ENCODE results near the gene RER1.
A peak's percentile ranks its signal among the peaks of the same experiment; 100 is the strongest.

Gene RER1

GRCh38 chr1:2408859-2409276 lies 17.2 kb downstream of the RER1 start:
- DNase-seq: no peak

DNA sequence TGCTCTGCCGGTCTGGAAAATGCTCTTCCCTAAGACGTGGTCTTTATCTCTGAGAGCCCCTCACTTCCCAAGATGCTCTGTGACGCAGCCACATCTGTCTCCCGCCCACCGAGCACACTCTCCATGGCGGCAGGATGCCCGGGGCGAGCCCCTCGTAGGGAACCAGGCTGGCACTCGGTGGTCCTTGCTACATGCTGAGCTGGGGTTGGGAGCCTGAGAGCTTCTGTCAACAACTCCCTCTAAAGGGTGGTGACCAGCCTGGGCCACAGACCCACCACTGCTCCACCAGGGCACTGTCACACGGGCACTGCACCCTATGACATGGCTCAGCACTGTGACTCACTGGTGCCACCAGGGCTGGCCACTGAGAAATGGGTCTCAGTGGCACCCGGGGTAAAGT lies 18.1 kb downstream of the RER1 start:
- no peak for DNase-seq

DNA sequence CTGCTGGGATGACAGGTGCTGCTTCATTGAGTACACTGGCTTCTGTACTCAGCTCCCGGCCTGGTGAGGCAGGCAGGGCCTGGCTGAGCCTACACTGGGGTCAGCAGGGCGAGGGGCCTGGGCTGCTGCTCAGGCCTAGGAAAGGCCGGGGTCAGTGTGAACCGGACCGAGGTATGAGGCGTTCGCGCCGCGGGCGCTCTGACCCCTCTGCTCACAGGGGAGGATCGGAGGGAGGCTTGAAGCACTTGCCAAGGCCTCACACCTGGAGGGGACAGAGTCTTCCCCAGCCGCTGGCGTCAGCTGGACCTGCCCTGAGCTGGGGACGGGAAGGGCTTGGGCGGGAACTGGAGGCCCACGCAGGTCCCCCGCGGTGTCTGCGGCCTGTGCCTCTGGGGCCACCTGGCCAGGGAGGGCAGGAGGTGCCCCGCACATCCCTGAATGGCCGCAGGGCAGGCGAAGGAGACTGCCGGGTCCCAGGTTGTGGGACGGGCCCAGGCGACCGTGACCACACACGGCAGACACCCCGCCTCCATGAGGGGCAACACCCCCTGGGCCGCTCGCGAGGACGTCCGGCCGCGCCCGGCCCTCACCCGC lies 20.3 kb downstream of the RER1 start:
- DNase-seq: peak; percentile 37

DNA sequence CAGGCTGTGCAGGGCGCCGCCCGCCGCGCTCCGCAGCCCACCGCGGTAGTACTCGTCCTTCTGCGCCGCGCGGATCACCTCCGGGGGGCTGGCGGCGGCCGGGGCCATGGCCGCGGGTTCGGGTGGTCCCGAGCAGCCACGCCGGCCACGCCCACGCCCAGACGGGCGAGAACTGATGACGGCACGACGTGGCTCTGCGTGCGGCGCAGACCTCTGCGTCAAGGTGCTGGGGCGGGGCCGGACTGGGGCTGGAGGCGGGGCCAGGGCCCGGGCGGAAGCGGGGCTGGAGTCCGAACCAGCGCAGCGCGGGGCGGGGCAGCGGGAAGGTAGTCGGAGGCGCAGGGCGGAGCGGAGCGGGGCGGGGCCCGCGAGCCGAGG lies 20.7 kb downstream of the RER1 start, which contains the start of gene PEX10:
Gene PEX10 (minus strand): TSS at position 170 of the 378 bp plus-strand sequence. CDS start 62 bp downstream, at position 108.
- DNase-seq: peak; percentile 98

DNA sequence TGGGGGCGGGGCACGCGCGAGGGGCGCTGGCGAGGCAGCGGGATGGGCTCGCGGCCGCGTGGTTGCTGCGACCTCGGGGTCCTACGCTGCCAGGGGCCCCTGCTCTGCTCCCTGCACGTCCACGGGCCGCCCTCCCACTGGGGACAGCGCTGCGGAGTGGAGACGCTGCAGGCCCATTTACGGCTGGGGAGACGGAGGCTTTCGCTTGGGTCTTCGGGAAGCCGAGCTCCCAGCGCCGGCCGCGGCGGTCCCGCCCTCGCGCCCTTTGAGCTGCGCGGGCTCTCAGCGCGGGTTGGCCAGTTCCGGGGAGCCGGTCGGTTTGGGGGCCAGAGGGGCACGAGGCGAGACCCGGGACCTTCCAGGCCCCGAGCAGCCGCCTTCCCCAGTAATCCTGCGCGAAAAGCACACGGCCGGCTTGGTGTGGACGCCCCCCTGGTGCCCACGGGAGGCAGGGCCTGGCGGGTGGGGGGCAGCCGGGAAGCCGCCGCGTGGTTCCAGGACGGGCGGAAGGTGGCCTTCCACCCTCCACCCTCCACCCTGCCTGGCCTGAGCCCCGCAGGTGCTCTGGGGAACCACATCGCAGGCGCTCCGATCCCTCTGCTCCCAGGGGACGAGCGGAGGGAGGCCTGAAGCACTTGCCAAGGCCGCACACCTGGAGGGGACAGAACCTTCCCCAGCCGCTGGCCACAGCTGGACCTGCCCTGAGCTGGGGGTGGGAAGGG lies 21.3 kb downstream of the RER1 start:
- DNase-seq: peak; percentile 57

- peak; percentile 24 for DNase-seq
Observed at GRCh38 chr1:2413495-2414296, 22.1 kb downstream of the RER1 start.

- peak; percentile 65 for DNase-seq
Observed at GRCh38 chr1:2414297-2414958, 22.8 kb downstream of the RER1 start.

DNA sequence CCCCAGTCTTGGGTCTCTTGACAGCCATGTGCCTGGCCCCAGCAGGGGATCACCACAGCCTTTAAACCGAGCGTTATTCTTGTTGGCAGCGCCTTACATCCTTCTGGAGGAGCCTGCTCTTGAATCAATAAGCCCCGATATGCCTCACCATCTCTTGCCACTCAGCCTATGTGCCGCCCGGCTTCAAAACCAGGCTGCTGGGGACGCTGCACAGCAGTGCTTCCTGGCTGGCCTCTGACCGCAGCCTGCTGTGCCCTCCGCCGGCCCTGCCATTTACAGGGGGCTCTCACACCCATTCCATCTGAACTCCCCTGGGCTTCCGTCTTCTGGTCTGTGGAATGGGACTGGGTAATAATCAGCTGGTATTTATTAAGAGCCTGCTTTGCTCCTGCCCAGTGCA lies 23.7 kb downstream of the RER1 start:
- peak; percentile 9 for DNase-seq

DNA sequence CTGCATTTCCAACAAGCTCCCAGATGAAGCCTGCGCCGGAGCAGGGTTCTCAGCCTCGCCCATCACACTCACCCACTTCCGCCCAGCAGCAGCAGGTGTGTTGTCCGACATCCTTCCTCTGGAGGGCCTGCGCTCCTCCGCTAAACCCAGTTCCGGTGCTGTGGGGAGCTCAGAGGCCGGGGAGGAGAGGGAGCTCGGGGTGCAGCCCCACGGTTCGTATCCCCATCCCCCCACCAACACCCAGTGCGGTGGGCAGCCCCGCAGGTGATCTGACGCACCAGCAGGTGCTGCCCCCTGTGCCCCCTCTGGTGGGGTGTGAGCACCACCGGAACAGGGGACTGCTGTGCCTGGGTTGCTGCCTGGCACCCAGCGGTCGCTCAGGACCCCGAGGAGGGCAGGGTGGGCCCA lies 24.2 kb downstream of the RER1 start:
- peak; percentile 79 for DNase-seq

DNA sequence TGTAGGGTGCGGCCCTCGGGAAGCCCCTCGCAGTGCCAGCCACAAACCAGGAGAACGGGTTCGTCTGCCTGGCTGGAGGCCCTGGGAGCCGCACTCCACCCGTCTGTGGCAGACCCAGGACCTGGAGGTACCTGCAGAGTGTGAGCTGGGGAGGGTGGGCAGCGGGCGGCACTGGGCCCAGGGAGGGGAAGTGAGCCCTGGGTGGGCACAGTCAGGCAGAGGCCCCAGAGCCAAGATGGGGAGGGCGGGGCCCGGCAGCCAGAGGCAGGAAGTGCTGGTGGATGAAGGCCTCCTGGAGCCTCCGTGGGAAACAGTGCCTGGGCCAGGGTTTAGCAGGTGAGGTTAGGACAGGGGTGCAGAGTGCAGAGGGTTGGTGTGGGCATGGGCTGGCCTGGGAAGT lies 24.8 kb downstream of the RER1 start:
- peak; percentile 46 for DNase-seq

GRCh38 chr1:2417083-2417832 lies 25.6 kb downstream of the RER1 start:
- no peak for DNase-seq

DNA sequence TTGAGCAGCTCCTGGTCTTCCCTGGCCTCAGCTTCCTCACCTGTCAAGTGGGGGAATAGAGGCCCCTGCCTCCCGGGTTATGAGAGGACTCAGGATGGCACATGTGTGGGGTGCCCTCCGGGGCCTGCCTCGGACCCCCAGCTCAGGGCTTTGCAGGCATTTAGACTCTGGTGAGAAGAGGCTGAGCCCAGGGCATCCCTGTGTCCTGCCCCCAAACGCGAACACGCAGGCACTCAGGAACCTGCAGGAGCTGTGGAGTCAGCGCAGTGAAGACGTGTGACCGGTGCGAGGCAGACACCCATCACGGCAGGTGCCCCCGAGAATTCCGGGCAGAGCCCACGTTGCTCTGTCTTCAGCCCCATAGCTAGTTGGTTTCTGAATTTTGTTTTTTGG lies 26.2 kb downstream of the RER1 start:
- DNase-seq: no peak

DNA sequence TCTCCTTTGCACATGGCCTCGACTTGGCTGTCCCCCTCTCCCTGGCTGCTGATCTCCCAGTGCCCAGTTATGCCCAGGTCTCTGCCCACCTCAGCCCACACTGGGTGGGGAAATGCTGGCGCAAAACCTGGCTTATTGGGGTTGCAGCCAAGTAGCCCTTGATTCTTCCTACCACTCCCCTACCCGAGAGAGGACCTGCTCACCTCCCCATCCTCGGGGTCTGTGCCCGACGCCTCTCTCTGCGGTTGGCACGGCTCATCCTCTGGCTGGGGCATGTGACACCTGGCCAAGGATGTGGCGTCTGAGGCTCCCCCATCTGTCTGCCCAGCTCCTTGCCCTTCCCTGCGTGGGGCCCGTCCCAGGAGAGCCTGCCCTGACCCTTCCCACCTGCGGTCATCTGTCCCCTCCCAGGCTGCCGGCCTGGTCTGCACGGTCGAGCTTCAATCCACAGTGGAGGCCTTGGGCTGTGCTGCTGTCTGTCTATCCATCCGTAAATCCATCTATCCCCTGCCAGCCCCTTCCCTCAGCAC lies 27.2 kb downstream of the RER1 start:
- DNase-seq: no peak

- no peak for DNase-seq
Observed at GRCh38 chr1:2419416-2419815, 27.8 kb downstream of the RER1 start.

- DNase-seq: no peak
Observed at GRCh38 chr1:2422523-2422922, 30.9 kb downstream of the RER1 start.

- DNase-seq: no peak
Observed at GRCh38 chr1:2425892-2426291, 34.3 kb downstream of the RER1 start.

- DNase-seq: no peak
Observed at GRCh38 chr1:2426540-2426939, 34.9 kb downstream of the RER1 start.

DNA sequence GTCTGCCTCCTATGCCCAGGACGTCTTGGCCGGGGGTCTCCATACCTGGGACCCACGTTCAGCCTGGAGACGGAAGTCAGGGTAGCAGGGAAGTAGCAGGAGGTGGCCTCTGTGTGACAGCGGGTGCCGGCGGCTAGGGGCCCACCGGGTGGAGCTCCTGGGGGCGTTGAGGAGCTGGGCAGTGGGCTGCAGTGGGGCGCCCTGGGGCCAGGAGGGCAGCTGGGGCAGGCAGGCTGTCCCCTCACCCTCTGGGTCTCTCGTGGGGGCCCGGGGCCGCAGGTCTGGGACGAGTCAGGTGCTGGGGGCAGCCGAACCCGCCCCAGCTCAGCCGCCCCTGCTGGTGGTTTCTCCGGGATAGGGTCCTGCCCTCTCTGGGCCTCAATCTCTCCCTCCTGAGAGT lies 35.4 kb downstream of the RER1 start:
- no peak for DNase-seq

GRCh38 chr1:2427976-2428375 lies 36.3 kb downstream of the RER1 start:
- DNase-seq: no peak

- DNase-seq: no peak
Observed at GRCh38 chr1:2428490-2428889, 36.8 kb downstream of the RER1 start.

- no peak for DNase-seq
Observed at GRCh38 chr1:2429780-2430591, 38.3 kb downstream of the RER1 start.

- no peak for DNase-seq
Observed at GRCh38 chr1:2430592-2430973, 38.9 kb downstream of the RER1 start.
